Colon (tissue), 2 donors: ENCODE results near the gene CCL19.
"Not testable (repeated sequence)": the region's sequence is repeated elsewhere in the genome, so short reads cannot be mapped to it uniquely, and the experiment has no call there.

Experiments
- FAIRE-seq: peaks from 2 replicates; lab custom pipeline; 2012; peaks lifted over from hg19 to GRCh38; lab: Jason Lieb, UNC
- donor health status: control.
- donor health status: control.

CCL19 gene

GRCh38 chr9:34690983-34691935, at the start of gene CCL19:
Gene CCL19 (minus strand): TSS chr9:34691276. CDS start chr9:34691139, 137 bp downstream.
- FAIRE-seq: no peak

GRCh38 chr9:34740176-34740575, 49.1 kb upstream of the CCL19 start:
- FAIRE-seq: not testable (repeated sequence)

GRCh38 chr9:34737677-34738260, 46.7 kb upstream of the CCL19 start:
- FAIRE-seq: no peak

GRCh38 chr9:34734720-34735119, 43.6 kb upstream of the CCL19 start:
- no peak for FAIRE-seq

GRCh38 chr9:34732886-34733285, 41.8 kb upstream of the CCL19 start:
- FAIRE-seq: no peak

- no peak for FAIRE-seq
Measured at GRCh38 chr9:34732478-34732877, 41.4 kb upstream of the CCL19 start.

- FAIRE-seq: no peak
Measured at GRCh38 chr9:34723141-34723540, 32.1 kb upstream of the CCL19 start.

- FAIRE-seq: not testable (repeated sequence)
Measured at GRCh38 chr9:34719769-34720025, 28.6 kb upstream of the CCL19 start.

GRCh38 chr9:34719021-34719768, 28.1 kb upstream of the CCL19 start:
- FAIRE-seq: no peak

GRCh38 chr9:34717996-34718614, 27.0 kb upstream of the CCL19 start:
- FAIRE-seq: no peak

- FAIRE-seq: no peak
Measured at GRCh38 chr9:34716711-34717110, 25.6 kb upstream of the CCL19 start.

- no peak for FAIRE-seq
Measured at GRCh38 chr9:34715639-34716215, 24.7 kb upstream of the CCL19 start.

- FAIRE-seq: no peak
Measured at GRCh38 chr9:34714007-34714406, 22.9 kb upstream of the CCL19 start.

- FAIRE-seq: no peak
Measured at GRCh38 chr9:34712140-34712539, 21.1 kb upstream of the CCL19 start.

GRCh38 chr9:34710023-34710422, 18.9 kb upstream of the CCL19 start, which contains the start of gene CCL21:
Gene CCL21 (minus strand): TSS chr9:34710136. CDS start chr9:34710066, 70 bp downstream.
- no peak for FAIRE-seq

GRCh38 chr9:34709196-34709978, 18.3 kb upstream of the CCL19 start:
- FAIRE-seq: no peak

GRCh38 chr9:34707130-34707529, 16.1 kb upstream of the CCL19 start:
- FAIRE-seq: no peak

GRCh38 chr9:34701769-34702736, 11.0 kb upstream of the CCL19 start:
- no peak for FAIRE-seq

GRCh38 chr9:34701023-34701768, 10.1 kb upstream of the CCL19 start:
- no peak for FAIRE-seq
